Type B pancreatic cell (in vitro differentiated cells): ENCODE results near the gene NT5C. TPM values are rescaled to one million over a fixed set of nuclear protein-coding genes. Genes with fewer than 3 reads are reported as not detected.
A peak's percentile ranks its signal among the peaks of the same experiment; 100 is the strongest.

Source experiments
- DNase-seq: peaks from one replicate; pipeline ENCODE4 v3.0.0; 2021; ENCODE audit warnings: mixed read lengths; ENCODE audit not compliant: unreplicated experiment; ENCODE audit errors: extremely low spot score
- H3K27ac Mint-ChIP-seq: 2 replicates; pipeline ENCODE4 v1.8.0; 2021; ENCODE audit warnings: mild to moderate bottlenecking, mixed read lengths
- H3K27me3 Mint-ChIP-seq: 2 replicates; pipeline ENCODE4 v1.8.0; 2021; ENCODE audit warnings: mixed read lengths
- H3K36me3 Mint-ChIP-seq: 2 replicates; pipeline ENCODE4 v1.8.0; 2021; ENCODE audit warnings: mixed read lengths
- H3K4me1 Mint-ChIP-seq: one replicate; pipeline ENCODE4 v1.8.0; 2021; ENCODE audit warnings: mixed read lengths; ENCODE audit not compliant: unreplicated experiment
- H3K4me3 Mint-ChIP-seq: 2 replicates; pipeline ENCODE4 v1.8.0; 2021; ENCODE audit warnings: mild to moderate bottlenecking, mixed read lengths
- H3K9me3 Mint-ChIP-seq: 2 replicates; pipeline ENCODE4 v1.8.0; 2021; ENCODE audit warnings: mixed read lengths
- total RNA-seq: library from RNA; stranded (reverse); gene quantifications from 2 replicates; pipeline ENCODE4 v1.2.1, GENCODE V29; 2021; ENCODE audit warnings: low replicate concordance
- TF ChIP-seq, protein P1 (sequence below): fragments of 200-600 bp; sonication (generic); conservative IDR thresholded peaks from 2 replicates; pipeline ENCODE4 v1.5.0; 2021; ENCODE audit warnings: antibody characterized with exemption, mild to moderate bottlenecking

NT5C gene
- total RNA-seq, 1 donor from 2014 or later, result 40.7 TPM

DNA sequence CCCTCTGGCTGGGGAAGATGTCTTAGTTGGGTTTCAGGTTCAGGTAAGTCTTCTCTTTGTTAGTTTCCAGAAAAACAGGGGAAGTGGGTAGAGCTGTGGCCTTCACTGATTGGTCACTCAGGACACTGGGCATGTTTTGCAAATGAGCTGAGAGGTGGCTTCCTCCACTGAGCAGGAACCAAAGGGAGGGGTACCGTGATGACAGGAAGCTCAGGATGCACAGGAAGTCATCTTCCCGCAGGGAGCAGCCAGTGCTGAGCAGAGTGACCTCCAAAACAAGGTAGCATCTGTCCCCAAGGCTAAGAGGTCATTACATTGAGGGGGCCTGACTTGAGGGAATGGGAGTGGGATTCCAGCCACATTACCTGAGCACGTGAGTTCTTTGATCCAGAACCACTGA is 5.6 kb downstream of the NT5C start:
- H3K4me1 Mint-ChIP-seq, result peaks cover 6% of the 10 kb centered on the region
- H3K27ac Mint-ChIP-seq, result no peak overlapping the region

DNA sequence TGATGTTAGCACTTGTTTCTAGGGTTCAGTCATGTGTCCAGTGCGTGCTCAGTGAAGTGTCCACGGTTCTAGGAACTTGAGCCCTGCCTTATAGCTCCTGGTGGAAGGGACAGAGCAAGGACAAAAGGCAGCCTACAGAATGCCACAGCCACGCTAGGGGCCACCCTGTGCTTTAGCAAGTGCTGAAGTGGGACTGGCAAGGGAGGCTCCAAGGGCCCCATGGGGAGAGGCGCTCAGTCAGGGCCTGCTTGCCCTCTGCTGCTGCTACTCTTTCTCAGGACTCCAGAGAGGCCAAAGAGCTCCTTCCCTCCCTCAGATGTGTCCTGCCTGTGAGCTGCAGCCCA is 6.8 kb downstream of the NT5C start:
- Mint-ChIP-seq H3K4me1 (no peaks in the 10 kb centered on the region), H3K27ac (no peak overlapping the region), H3K36me3 (peaks cover 8% of the 10 kb centered on the region), H3K9me3 (no peaks in the 10 kb centered on the region), H3K4me3 (no peak overlapping the region), H3K27me3 (no peaks in the 10 kb centered on the region)
- TF ChIP-seq, protein P1, sequence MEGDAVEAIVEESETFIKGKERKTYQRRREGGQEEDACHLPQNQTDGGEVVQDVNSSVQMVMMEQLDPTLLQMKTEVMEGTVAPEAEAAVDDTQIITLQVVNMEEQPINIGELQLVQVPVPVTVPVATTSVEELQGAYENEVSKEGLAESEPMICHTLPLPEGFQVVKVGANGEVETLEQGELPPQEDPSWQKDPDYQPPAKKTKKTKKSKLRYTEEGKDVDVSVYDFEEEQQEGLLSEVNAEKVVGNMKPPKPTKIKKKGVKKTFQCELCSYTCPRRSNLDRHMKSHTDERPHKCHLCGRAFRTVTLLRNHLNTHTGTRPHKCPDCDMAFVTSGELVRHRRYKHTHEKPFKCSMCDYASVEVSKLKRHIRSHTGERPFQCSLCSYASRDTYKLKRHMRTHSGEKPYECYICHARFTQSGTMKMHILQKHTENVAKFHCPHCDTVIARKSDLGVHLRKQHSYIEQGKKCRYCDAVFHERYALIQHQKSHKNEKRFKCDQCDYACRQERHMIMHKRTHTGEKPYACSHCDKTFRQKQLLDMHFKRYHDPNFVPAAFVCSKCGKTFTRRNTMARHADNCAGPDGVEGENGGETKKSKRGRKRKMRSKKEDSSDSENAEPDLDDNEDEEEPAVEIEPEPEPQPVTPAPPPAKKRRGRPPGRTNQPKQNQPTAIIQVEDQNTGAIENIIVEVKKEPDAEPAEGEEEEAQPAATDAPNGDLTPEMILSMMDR, result no peak
- DNase-seq, result no peak

More for the DNA sequence above, 5.6 kb downstream of the NT5C start:
- no peak for DNase-seq
- H3K27me3 Mint-ChIP-seq, result no peaks in the 10 kb centered on the region
- peaks cover 9% of the 10 kb centered on the region for H3K36me3 Mint-ChIP-seq
- H3K4me3 Mint-ChIP-seq, result no peak overlapping the region
- H3K9me3 Mint-ChIP-seq, result no peaks in the 10 kb centered on the region
- TF ChIP-seq, protein P1, result no peak

DNA sequence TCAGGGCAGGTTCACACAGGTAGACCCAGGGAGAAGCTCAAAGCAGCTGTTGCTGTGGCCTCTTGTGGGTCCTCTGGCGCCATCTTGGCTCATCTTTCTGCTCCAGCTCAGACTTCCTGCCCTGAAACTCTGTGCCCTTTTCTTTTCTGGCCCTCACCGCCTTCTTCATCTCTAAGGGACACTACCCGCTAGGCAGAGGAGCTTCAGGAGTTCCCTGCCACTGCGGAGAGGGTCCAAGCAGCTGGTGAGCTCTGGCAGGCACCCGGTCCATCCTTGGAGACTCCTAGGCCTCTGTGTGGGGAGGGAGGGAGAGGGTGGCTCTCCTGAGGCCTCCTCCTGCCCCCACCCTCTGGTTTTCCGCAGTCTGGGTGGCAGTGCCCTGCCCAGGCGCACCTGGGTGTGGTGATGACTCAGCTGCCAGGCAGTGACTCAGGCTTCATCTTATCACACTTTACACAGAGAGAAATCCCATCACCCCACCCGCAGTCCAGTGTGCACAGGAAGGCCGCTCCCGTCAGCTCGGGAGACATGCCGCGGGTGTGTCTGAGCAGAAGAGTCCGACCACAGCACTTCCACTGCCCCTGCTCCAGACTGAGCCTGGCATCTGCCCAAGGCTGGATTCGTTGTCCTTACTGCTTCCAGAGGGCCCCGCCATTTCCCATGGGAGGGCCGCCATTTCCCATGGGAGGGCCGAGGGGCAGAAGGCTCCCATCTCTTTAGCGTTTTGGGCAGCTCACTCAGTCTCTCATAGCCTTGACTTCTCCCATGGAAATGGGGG is 7.3 kb downstream of the NT5C start:
- H3K4me1 Mint-ChIP-seq, result no peaks in the 10 kb centered on the region
- H3K36me3 Mint-ChIP-seq, result peaks cover 8% of the 10 kb centered on the region
- H3K4me3 Mint-ChIP-seq, result no peak overlapping the region
- TF ChIP-seq, protein P1, result no peak
- no peaks in the 10 kb centered on the region for H3K9me3 Mint-ChIP-seq
- peak overlapping the region; percentile 66 for H3K27ac Mint-ChIP-seq
- DNase-seq, result no peak
- H3K27me3 Mint-ChIP-seq, result no peaks in the 10 kb centered on the region

- H3K4me1 Mint-ChIP-seq, result peaks cover 14% of the 10 kb centered on the region
- DNase-seq, result no peak
- no peak overlapping the region for H3K27ac Mint-ChIP-seq
- TF ChIP-seq, protein P1, result no peak
- no peaks in the 10 kb centered on the region for H3K9me3 Mint-ChIP-seq
- no peaks in the 10 kb centered on the region for H3K27me3 Mint-ChIP-seq
- H3K4me3 Mint-ChIP-seq, result no peak overlapping the region
- peaks cover 11% of the 10 kb centered on the region for H3K36me3 Mint-ChIP-seq
These were observed 13.2 kb downstream of the NT5C start for GRCh38 chr17:75118307-75118706.

DNA sequence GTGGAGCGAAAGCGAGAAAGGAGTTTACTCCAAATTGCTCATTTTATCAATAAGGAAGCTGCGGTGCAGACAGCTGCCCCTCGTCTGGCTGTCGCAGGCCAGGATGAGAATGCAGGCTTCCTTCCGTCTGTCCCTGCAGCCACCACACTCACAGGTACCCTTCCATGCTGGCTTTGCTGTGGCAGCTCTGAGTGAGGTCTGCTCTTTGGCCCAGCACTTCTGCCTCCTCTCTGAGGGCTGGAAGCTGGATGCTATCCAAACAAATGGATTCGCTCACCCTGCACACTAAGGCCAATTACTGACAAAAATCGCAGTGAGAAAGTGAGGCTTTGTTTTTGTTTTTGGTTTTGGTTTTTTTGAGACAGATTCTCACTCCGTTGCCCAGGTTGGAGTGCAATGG is 14.8 kb downstream of the NT5C start:
- no peaks in the 10 kb centered on the region for H3K27me3 Mint-ChIP-seq
- DNase-seq, result no peak
- H3K4me3 Mint-ChIP-seq, result no peak overlapping the region
- H3K9me3 Mint-ChIP-seq, result no peaks in the 10 kb centered on the region
- TF ChIP-seq, protein P1, result no peak
- H3K4me1 Mint-ChIP-seq, result peaks cover 19% of the 10 kb centered on the region
- peaks cover 16% of the 10 kb centered on the region for H3K36me3 Mint-ChIP-seq
- H3K27ac Mint-ChIP-seq, result no peak overlapping the region

- H3K4me3 Mint-ChIP-seq, result no peak overlapping the region
- H3K27me3 Mint-ChIP-seq, result no peaks in the 10 kb centered on the region
- TF ChIP-seq, protein P1, result no peak
- H3K9me3 Mint-ChIP-seq, result no peaks in the 10 kb centered on the region
- peaks cover 22% of the 10 kb centered on the region for H3K4me1 Mint-ChIP-seq
- no peak for DNase-seq
- no peak overlapping the region for H3K27ac Mint-ChIP-seq
- peaks cover 15% of the 10 kb centered on the region for H3K36me3 Mint-ChIP-seq
These were observed 16.0 kb downstream of the NT5C start for GRCh38 chr17:75115555-75115954.
